Measurements from ENCODE around the gene ALDH9A1.
A peak's percentile ranks its signal among the peaks of the same experiment; 100 is the strongest.
"Not testable (repeated sequence)": the region's sequence is repeated elsewhere in the genome, so short reads cannot be mapped to it uniquely, and the experiment has no call there.

The ALDH9A1 gene

GRCh38 chr1:165697881-165698760 is at the start of gene ALDH9A1:
Gene ALDH9A1 (minus strand): TSS chr1:165698562. CDS start chr1:165698558, 4 bp downstream.
- DNase-seq = peak; percentile 84

- DNase-seq = no peak
These were observed 49.5 kb upstream of the ALDH9A1 start for GRCh38 chr1:165747632-165748447.

DNA sequence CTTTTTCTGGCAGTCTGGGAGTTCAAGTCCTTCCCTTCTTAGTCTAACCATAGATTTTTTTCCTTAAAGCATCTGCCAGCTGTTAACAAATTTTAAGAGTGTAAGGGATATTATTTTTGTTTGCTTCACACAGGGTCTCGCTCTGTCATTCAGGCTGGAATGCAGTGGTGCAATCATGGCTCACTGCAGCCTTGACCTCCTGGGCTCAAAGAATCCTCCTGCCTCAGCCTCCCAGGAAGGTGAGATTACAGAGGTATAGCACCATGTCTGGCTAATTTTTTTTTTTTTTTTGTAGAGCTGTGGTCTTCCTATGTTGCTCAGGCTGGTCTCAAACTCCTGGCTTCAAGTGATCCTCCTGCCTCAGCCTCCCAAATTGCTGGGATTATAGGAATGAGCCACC is 46.6 kb upstream of the ALDH9A1 start:
- DNase-seq = not testable (repeated sequence)

DNA sequence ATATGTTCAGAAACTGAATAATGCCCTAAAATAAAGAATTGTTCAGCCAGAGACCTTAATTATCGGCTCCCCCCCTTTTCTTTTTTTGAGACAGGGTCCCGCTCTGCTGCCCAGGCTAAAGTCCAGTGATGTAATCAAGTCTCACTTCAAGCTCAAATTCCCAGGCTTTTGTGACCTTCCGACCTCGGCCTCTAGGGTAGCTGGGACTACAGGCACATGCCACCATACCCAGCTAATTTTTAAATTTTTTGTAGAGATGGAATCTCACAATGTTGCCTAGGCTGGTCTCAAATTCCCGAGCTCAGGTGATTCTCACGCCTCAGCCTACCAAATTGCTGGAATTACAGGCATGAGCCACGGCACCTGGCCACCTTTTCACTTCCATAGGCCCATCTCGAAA is 43.8 kb upstream of the ALDH9A1 start:
- no peak for DNase-seq

DNA sequence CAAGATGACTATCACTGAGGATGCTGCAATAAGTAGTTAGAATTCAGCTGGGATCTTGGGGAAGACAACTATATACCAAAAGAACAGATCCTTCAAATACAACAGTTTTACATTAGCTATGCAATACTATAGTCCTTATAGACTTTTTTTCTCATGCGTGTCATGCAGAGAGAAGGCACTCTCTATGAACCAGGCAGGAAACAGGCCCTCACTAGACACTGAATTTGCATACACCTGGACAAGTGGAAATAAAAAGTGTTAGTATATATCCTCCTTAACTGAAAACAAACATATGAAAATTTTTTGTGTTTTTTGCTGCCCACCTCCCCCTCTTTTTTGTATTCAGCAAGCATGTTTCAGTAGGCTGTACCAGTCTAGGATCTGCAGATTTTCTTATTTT is 40.4 kb upstream of the ALDH9A1 start:
- DNase-seq = no peak

DNA sequence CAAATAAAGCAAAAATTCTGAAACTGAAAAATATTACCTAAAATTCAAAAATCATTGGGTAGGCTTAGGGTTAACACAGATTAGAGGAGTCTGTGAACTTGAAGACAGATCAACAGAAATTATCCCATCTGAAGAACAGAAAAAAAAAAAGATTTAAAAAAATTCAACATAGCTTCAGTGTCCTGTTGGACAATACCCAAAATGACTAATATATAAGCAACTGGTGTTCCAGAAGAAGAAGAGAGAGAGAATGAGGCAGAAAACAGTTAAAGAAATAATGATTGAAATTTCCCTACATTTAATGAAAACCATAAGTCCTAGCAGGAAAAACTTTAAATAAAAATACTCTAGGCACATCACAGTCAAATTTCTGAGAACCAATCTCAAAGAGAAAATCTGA is 38.8 kb upstream of the ALDH9A1 start:
- no peak for DNase-seq

- no peak for DNase-seq
These were observed 36.5 kb upstream of the ALDH9A1 start for GRCh38 chr1:165734906-165735305.

- DNase-seq = no peak
These were observed 28.5 kb upstream of the ALDH9A1 start for GRCh38 chr1:165726841-165727240.

DNA sequence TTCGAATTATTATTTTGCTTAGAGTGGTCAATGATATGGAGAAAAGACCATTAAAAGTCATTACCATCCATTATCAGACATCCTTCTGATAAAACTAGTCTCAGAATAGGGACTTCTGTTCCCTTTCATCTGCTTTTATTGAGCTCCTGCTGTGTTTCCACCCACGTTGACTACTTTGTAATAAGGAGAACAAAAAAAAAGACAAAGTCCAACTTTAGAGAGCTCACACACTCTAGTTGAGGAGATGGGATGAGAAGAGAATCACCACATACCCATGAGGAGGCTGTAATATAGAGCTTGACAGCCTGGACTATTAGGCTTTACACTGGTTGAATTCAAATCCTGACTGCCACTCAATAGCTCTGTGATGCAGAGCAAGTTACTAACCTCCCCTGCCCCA is 27.8 kb upstream of the ALDH9A1 start:
- no peak for DNase-seq

DNA sequence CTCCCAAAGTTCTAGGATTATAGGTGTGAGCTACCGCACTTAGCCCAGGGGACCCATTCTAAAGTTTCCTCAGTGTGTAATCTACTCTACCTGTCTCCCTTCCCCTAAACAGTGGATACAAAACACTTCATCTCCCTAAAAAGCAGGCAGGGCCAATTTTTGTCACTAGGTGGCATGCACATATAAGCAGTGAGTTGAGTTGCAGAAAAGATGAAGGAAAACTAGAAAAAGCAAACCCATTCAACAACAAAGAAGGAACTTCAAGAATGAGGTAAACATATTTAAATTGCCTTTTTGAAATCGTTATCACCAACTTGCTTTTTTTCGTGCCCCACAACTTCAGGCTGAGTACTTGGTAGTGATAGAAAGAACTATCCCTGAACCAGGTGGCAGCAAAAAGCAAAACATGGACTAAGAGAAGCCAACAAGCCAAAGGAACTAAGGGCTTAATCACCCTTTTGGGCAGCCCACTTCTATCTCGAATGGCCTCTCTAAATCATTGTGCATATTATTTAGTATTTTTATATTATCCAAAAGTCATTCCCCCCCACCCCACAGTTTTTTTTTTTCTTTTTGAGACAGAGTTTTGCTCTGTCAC is 19.7 kb upstream of the ALDH9A1 start:
- DNase-seq = no peak

- not testable (repeated sequence) for DNase-seq
These were observed 18.1 kb upstream of the ALDH9A1 start for GRCh38 chr1:165716265-165717051.

DNA sequence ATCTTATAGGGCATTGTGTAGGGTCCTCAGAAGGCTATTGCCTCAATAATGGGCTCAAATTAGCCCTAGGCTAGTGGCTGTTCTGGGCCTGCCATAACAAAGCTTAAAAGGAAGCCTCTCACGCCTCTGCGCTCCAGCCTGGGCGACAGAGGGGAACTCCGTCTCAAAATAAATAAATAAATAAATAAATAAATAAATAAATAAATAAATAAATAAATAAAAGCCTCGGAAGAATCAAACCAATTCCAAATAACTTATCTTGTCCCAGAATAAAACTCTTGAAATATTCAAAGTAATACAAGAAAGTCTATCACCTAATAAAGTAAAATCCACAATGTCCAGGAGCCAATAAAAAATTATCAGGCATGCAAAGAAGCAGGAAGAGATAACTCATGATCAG is 14.4 kb upstream of the ALDH9A1 start:
- DNase-seq = no peak

DNA sequence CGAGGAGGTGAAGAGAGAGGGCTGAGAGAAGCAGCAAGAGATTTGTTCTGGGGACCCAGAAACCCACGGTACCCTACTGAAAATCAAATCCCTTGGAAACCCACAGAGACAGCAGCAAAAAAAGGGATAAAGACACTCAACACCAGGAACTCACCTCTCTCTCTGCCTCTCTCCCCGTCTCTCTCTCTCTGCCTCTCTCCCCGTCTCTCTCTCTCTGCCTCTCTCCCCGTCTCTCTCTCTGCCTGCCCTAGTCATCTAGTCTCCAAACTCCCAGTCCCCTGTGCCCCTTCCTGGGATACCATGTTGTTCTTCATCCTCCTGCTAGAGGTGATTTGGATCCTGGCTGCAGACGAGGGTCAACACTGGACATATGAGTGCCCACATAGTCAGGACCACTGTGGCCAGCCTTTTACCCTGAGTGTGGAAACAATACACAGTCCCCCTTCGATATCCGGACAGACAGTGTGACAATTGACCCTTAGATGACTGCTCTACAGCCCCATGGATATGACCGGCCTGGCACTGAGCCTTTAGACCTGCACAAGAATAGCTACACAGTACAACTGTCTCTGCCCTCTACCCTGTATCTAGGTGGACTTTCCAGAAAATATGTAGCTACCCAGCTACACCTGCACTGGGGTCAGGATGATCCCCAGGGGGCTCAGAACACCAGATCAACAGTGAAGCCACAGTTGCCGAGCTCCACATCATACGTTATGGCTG is 9.8 kb upstream of the ALDH9A1 start:
- DNase-seq = no peak

- DNase-seq = no peak
These were observed 5.3 kb upstream of the ALDH9A1 start for GRCh38 chr1:165703648-165704047.

DNA sequence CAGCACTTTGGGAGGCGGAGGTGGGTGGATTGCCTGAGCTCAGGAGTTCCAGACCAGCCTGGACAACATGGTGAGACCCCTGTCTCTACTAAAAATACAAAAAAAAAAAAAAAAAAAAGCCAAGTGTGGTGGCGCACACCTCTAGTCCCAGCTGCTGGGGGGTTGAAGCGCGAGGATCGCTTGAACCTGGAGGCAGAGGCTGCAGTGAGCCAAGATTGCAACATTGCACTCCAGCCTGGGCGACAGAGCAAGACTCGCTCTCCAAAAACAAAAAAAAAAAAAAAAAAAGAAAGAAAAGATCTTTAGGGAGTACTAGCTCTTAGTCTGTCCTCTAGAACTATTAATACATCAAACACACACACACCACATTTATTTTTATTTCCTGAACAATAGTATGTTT is 3.6 kb upstream of the ALDH9A1 start:
- not testable (repeated sequence) for DNase-seq

DNA sequence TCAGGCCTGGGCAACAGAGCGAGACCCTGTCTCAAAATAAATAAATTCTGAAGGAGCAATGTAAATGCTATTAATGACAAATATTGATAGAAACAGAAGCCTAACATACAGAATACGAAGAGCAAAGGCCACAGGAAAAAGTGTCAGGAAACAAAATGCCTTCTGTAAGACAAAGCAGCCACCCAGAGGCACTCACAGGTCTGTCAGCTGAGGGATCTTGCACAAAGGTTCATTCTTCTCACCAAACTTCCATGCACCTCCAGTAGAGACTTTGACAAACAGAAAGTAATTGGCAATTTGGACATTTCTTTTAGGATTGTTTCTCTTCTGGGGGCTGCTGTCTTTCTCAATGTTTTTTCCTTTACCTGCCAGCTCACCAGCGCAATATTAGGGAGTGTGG is 1.2 kb upstream of the ALDH9A1 start:
- no peak for DNase-seq

- no peak for DNase-seq
These were observed 345 bp upstream of the ALDH9A1 start for GRCh38 chr1:165698761-165699052.

DNA sequence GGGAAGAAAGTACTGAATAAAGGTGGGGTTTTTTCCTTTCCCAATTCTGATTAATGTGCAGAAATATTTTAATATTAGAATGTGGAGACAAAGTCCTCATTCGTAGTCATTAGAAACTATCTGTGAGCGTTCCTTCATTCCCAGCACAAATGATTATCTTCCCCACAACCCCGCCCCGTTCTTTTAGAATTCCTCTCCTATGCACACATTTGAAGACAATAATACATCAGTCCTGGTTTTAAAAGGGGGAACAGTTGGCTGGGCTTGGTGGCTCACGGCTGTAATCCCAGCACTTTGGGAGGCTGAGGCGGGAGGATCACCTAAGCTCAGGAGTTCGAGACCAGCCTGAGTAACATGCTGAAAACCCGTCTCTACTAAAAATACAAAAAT is 876 bp downstream of the ALDH9A1 start:
- no peak for DNase-seq

DNA sequence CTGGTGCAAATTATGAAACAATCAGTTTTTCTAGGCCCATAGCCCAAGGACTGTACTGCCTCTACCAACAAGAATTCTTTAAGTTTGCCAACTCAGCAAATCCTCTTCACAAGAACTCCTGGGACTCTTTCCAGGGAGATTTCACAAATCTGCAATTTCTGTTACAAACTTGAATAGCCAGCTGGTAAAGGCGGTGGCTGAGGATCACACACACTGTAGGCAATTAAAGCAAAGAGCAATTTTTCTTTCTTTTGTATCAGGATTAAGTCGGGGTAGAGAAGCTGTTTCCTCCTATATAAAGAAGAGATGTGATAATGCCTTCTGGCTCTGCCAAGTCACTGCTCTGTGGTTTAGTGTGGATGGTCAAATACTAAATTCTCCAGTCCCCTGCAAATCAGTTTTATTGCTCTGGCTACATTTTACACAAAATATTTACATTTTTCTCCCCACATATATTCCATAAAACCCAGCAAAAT is 1.7 kb downstream of the ALDH9A1 start:
- DNase-seq = no peak

DNA sequence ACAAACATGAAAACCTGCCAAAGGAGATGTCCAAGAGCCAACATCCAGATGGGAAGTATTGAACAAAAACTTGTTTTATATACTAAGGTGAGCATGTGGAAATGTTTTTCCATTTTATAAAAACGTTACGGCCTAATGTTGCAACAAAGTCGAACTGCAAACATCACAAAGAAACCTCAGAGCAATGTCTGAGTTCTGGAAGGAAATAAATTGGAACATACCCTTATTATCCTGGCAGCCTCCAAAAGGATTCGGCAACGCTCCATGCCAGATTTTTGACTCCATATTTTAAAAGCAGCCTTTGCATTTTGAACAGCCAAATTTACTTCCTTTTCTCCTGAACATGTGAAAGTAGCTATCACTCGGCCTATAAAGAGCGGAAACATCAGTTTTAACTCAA is 3.3 kb downstream of the ALDH9A1 start:
- no peak for DNase-seq

GRCh38 chr1:165688046-165688445 is 10.3 kb downstream of the ALDH9A1 start:
- no peak for DNase-seq

DNA sequence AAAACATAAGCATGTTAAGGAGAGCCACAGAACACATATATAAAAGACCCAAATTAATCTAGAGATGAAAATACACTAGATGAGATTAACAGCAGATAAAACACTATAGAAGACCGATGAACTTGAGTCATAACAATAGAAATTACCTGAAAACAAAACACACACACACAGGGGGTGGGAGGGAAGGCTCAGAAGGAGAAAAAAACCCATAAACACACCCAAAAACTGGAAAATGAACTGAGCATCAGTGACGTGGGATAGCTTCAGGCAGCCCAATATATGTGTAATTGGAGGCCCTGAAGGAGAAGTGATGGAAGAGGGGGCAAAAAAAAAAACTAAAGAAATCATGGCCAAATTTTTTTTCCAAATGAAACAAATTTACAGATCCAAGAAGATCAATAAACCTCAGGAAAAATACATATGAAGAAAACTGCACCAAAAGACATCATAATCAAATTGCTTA is 11.4 kb downstream of the ALDH9A1 start:
- DNase-seq = no peak

Measured in stimulated activated naive CD4-positive, alpha-beta T cell treated with Interleukin-2 at 50 U/mL for 16 hours (primary cell).